DND-41 (cell line): Measurements from ENCODE around the gene ATG9B.

Source experiments
- ATAC-seq: fragments of 200-7000 bp; cut with Tn5 transposase; 3 replicates; pipeline ENCODE4 v1.9.1; 2021; ENCODE audit warnings: low read depth; ENCODE audit not compliant: insufficient read depth
- DNase-seq: peaks from one replicate; pipeline ENCODE4 v3.0.0-alpha.2; 2020
- H2AFZ ChIP-seq: 2 replicates; pipeline ENCODE4 v1.6.0; 2012; ENCODE audit warnings: low read depth, low read length
- H3K27ac ChIP-seq: 2 replicates; pipeline ENCODE4 v1.5.1; 2012; ENCODE audit warnings: low read length, inconsistent platforms
- H3K27me3 ChIP-seq: fragments of 200-600 bp; sonication (generic); 2 replicates; pipeline ENCODE4 v1.6.0; 2012; ENCODE audit warnings: low read length, mild to moderate bottlenecking, inconsistent platforms; ENCODE audit not compliant: insufficient read depth, poor library complexity
- H3K36me3 ChIP-seq: 2 replicates; pipeline ENCODE4 v1.5.1; 2012; ENCODE audit warnings: low read length, inconsistent platforms; ENCODE audit not compliant: insufficient read depth
- H3K4me1 ChIP-seq: 2 replicates; pipeline ENCODE4 v1.5.1; 2012; ENCODE audit warnings: mild to moderate bottlenecking, low read length; ENCODE audit not compliant: insufficient read depth
- H3K4me2 ChIP-seq: 2 replicates; pipeline ENCODE4 v1.6.0; 2012; ENCODE audit warnings: mild to moderate bottlenecking, moderate library complexity, low read length, inconsistent platforms; ENCODE audit not compliant: insufficient read depth
- H3K4me3 ChIP-seq, 2 experiments: fragments of 200-600 bp in 1 of 2; shearing (Covaris generic) in 1 of 2; 2 replicates each; pipeline ENCODE4 v1.5.1; 2012 to 2016; ENCODE audit warnings: inconsistent platforms in 2 of 2, low read length in 2 of 2, mild to moderate bottlenecking in 2 of 2, low read depth in 1 of 2, moderate library complexity in 1 of 2
- H3K79me2 ChIP-seq: 2 replicates; pipeline ENCODE4 v1.6.0; 2012; ENCODE audit warnings: low read length, inconsistent platforms; ENCODE audit not compliant: insufficient read depth
- H3K9ac ChIP-seq: 2 replicates; pipeline ENCODE4 v1.6.0; 2012; ENCODE audit warnings: low read depth, mild to moderate bottlenecking, inconsistent platforms, low read length, moderate library complexity
- H3K9me3 ChIP-seq: 2 replicates; pipeline ENCODE4 v1.5.1; 2012; ENCODE audit warnings: low read length, moderate library complexity, mild to moderate bottlenecking, inconsistent platforms; ENCODE audit not compliant: insufficient read depth, severe bottlenecking
- H4K20me1 ChIP-seq: 2 replicates; pipeline ENCODE4 v1.6.0; 2012; ENCODE audit warnings: low read length; ENCODE audit not compliant: insufficient read depth
- EZH2 ChIP-seq: IDR thresholded peaks from 3 replicates; pipeline ENCODE4 v1.6.1; 2012; ENCODE audit warnings: borderline replicate concordance, low read depth, mild to moderate bottlenecking, moderate library complexity, low read length, inconsistent platforms; ENCODE audit not compliant: severe bottlenecking
- TF ChIP-seq, protein P1 (sequence below): IDR thresholded peaks from 2 replicates; pipeline ENCODE4 v1.5.1; 2012; ENCODE audit warnings: borderline replicate concordance, low read length, moderate library complexity, mild to moderate bottlenecking; ENCODE audit not compliant: poor library complexity, severe bottlenecking; ENCODE audit errors: extremely low read depth

ATG9B gene

DNA sequence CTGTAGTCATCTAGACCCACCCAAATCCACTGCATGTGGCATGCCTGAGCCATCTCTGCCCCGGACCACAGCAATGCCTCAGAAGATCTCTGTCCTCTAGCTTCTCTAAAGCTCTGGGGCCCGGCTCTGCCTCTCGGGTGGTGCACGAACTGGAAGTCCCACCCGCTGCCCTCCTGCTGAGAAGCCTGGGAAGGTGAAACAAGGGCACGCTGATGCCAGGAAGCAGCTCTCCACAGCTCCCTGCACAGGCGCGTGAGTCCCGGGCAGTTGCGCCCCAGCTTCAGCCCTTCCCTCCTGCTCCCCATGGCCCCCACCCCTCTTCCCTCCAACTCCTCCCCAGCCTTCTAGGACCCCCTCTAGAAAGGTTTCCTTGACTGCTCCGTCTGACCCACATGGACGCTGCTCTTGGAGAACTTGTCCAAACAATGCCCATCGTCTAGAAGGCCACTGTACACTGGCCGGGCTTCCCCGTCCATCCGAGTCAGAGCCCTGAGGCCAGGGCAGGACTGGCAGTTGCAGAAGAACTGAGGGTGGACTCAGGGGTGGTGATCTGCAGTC is 58.9 kb downstream of the ATG9B start:
- no peak overlapping the region for H3K4me2 ChIP-seq

More for the DNA sequence above, 58.9 kb downstream of the ATG9B start:
- DNase-seq (no peak), ATAC-seq (no peak)
- Histone ChIP-seq H3K4me1 (peaks cover 2% of the 10 kb centered on the region; the same call in 1 of the 2 replicates), H3K27me3 (peaks cover 2% of the 10 kb centered on the region), H3K79me2 (no peaks in the 10 kb centered on the region), H3K36me3 (no peaks in the 10 kb centered on the region), H3K27ac (no peak overlapping the region), H2AFZ (no peak overlapping the region), H4K20me1 (peaks cover 18% of the 10 kb centered on the region; the same call in 1 of the 2 replicates), H3K9ac (no peak overlapping the region), H3K9me3 (no peaks in the 10 kb centered on the region), H3K4me3 (no peak overlapping the region)
- TF ChIP-seq EZH2: no peak
- TF ChIP-seq, protein P1, sequence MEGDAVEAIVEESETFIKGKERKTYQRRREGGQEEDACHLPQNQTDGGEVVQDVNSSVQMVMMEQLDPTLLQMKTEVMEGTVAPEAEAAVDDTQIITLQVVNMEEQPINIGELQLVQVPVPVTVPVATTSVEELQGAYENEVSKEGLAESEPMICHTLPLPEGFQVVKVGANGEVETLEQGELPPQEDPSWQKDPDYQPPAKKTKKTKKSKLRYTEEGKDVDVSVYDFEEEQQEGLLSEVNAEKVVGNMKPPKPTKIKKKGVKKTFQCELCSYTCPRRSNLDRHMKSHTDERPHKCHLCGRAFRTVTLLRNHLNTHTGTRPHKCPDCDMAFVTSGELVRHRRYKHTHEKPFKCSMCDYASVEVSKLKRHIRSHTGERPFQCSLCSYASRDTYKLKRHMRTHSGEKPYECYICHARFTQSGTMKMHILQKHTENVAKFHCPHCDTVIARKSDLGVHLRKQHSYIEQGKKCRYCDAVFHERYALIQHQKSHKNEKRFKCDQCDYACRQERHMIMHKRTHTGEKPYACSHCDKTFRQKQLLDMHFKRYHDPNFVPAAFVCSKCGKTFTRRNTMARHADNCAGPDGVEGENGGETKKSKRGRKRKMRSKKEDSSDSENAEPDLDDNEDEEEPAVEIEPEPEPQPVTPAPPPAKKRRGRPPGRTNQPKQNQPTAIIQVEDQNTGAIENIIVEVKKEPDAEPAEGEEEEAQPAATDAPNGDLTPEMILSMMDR: no peak
